GM10847 (cell line): ENCODE results near the gene SUMO4.

ENCODE experiments used
- POLR2A ChIP-seq: IDR thresholded peaks from 2 replicates; pipeline ENCODE4 v1.6.1; 2011; ENCODE audit not compliant: insufficient read length; ENCODE audit errors: extremely low read depth

Gene SUMO4

GRCh38 chr6:149380523-149380922 lies 19.5 kb upstream of the SUMO4 start:
- TF ChIP-seq POLR2A: no peak

GRCh38 chr6:149383371-149383770 lies 16.7 kb upstream of the SUMO4 start:
- TF ChIP-seq POLR2A: no peak

DNA sequence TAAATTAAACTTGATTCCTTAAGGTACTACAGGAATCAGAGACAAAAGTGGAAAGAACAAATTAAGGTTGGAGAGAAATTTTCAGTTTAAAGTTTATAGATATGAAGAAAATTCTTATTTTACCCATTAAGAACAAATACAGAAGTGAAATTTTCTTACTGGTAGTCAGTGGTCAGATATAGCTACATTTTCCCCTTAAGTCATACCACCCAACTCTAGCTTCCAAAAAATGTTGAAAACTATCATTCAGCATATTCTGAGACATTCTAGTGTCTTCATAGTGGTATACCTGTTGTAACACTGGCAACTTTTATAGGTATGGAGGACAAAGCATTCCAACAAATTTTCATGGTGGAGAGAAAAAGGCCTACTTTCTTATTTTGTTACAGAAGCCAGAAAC lies 15.6 kb upstream of the SUMO4 start:
- TF ChIP-seq POLR2A: no peak

- no peak for TF ChIP-seq POLR2A
Measured at GRCh38 chr6:149385998-149386646, 13.9 kb upstream of the SUMO4 start.

DNA sequence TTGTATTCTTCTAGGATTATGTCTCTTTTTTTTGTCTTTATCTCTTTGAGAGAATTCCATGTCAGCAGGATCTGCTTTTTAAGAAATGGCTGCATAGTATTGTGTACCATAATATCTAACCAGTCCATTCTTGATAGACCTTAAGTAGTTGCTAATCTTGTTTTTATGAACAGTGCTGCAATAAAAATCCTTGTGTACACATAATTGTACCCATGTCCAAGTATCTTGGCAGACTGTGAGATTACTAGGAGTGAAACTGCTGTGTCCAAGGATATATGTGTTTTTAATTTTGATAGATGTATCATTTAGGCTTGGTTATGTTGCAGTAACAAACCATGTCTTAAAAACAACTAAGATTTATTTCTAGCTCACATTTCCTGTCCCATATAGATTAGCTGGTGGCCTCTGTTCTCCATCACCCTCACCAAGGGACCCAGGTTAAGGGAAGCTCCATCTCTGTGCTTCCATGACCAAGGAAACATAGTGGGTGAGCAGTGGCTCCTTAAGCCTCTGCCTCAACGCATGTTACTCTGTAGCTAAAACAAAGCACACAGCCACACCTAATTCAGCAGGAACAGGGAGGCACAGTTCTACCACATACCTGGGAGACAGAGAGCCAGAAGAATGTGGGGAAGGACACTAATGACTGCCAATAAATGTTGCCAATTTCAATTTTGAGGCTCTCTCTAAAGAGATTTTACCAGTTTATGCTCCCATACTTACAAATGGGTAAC lies 12.1 kb upstream of the SUMO4 start:
- no peak for TF ChIP-seq POLR2A

- TF ChIP-seq POLR2A: no peak
Measured at GRCh38 chr6:149389509-149390297, 10.4 kb upstream of the SUMO4 start.

DNA sequence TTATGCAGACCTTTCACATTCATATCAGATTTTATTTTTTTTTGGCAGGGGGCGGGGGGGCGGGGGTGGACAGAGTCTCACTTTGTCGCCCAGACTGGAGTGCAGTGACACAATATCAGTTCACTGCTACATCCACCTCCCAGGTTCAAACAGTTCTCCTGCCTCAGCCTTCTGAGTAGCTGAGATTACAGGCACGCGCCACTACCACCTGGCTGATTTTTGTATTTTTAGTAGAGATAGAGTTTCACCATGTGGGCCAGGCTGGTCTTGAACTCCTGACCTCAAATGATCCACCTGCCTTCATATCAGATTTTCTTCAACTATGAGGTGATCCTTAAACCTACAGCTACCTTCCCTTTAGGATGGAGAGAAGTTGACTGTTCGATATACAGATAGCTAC lies 8.0 kb upstream of the SUMO4 start:
- no peak for TF ChIP-seq POLR2A

DNA sequence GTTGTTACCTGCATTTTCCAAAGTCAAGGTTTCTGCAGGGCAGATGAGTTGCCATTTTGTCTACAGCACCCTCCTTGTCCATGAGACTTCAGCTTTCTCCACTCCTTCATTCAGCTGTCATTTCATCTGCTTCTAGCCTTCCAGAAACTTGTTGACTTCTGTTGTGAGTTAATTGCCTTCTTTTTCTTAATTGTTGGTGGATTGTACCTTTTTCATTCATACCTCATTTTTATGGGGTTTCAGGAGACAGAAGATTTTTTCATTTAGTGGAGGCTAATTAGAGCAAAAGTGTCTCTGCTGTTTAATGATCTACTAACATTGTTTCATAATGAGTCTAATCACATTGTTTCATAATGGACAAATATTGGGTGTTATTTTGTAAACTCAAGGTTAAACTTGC lies 7.5 kb upstream of the SUMO4 start:
- no peak for TF ChIP-seq POLR2A

GRCh38 chr6:149393002-149393679 lies 6.9 kb upstream of the SUMO4 start:
- TF ChIP-seq POLR2A: no peak

- TF ChIP-seq POLR2A: no peak
Measured at GRCh38 chr6:149395185-149395584, 4.9 kb upstream of the SUMO4 start.

GRCh38 chr6:149397384-149397783 lies 2.7 kb upstream of the SUMO4 start:
- TF ChIP-seq POLR2A: no peak

DNA sequence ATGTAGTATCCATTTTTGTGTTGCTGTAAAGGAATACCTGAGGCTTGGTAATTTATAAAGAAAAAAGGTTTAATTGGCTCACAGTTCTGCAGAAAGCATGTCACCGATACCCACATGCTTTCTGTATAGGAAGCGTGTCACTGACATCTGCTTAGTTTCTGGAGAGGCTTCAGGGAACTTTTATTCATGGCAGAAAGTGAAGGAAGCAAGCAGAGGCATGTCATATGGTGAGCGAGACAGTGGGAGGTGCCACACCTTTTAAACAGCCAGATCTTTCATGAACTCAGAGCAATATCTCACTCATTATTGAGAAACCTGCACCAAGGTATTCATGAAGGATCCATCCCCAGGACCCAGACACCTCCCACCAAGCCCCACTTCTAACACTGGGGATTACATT lies 3.5 kb downstream of the SUMO4 start:
- TF ChIP-seq POLR2A: no peak

GRCh38 chr6:149405823-149406765 lies 6.0 kb downstream of the SUMO4 start:
- no peak for TF ChIP-seq POLR2A

DNA sequence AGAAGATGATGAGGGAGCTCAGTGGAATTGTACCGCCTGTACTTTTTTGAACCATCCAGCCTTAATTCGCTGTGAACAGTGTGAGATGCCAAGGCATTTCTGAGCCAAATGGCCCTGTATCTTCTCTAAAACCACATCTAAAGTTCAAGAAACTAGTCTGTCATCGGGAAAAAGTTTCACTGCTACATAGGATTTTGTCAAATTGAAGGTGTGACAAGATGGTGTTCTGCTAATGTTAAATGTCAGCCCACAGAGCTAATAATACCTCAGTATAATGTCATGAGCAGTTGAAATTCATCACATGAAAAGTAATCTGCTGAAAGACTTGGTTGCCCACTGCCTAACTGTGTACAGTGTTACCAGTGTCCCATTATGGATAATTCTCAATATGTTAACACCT lies 9.6 kb downstream of the SUMO4 start:
- TF ChIP-seq POLR2A: no peak
